ENCODE results near the gene NELL2. TPM values are rescaled to one million over a fixed set of nuclear protein-coding genes. Genes with fewer than 3 reads are reported as not detected.

NELL2 gene
- total RNA-seq, 1 donor from 2014 or later: 16.9 TPM

DNA sequence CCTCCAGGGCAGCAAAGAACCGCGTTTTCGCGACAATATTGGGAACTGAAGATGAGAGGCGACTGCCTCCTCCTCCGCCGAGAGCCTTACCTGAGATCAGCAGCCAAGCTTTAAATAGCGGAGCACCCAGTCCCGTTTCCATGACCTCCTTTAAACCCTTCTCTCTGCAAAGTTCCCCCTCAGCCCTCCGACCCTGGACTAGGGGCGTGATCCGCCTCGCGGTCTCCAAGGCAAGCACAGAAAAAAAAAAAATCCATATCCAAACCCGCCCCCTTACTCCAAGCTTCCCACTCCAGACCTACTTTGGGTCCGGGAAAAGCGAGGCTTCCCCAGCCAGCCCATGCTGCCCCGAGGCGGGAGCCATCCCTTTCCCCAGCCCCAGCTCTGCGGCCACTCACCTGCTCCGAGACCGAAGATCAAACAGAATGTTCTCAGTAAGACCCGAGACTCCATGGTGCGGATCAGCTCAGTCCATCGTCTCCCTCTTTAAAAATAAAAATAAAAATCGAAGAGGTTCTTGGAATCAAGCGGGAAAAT lies 630 bp downstream of the NELL2 start:
- Histone ChIP-seq H3K27me3 (no peaks in the 10 kb centered on the region), H3K36me3 (no peaks in the 10 kb centered on the region), H3K4me3 (peak overlapping the region; percentile 49 to 54), H3K4me1 (peaks cover 22% of the 10 kb centered on the region), H3K27ac (no peak overlapping the region), H3K9me3 (no peaks in the 10 kb centered on the region)
- no peak for TF ChIP-seq CTCF (IDR thresholded peaks at IDR 0.05)
- TF ChIP-seq POLR2AphosphoS5 (IDR thresholded peaks at IDR 0.05; ENCODE audit: insufficient read depth in 1 of 2, low read depth in 1 of 2): no peak
- TF ChIP-seq POLR2A (IDR thresholded peaks at IDR 0.05): no peak
- no peak for DNase-seq (ENCODE audit: extremely low spot score in 2 of 2)
- intact Hi-C loops (cut with DNase I): no loop called here

- Histone ChIP-seq H3K4me1 (peaks cover 22% of the 10 kb centered on the region), H3K27me3 (no peaks in the 10 kb centered on the region), H3K27ac (no peak overlapping the region), H3K4me3 (peak overlapping the region; percentile 49 to 54), H3K36me3 (no peaks in the 10 kb centered on the region), H3K9me3 (no peaks in the 10 kb centered on the region)
- intact Hi-C loops (cut with DNase I): no loop called here
- TF ChIP-seq POLR2A (IDR thresholded peaks at IDR 0.05) (no peak), CTCF (IDR thresholded peaks at IDR 0.05) (no peak), POLR2AphosphoS5 (IDR thresholded peaks at IDR 0.05; ENCODE audit: insufficient read depth in 1 of 2, low read depth in 1 of 2) (no peak)
- no peak for DNase-seq (ENCODE audit: extremely low spot score in 2 of 2)
Observed at GRCh38 chr12:44874981-44875416, 1.1 kb downstream of the NELL2 start.

GRCh38 chr12:44873898-44874297 lies 2.2 kb downstream of the NELL2 start:
- Histone ChIP-seq H3K9me3 (no peaks in the 10 kb centered on the region), H3K36me3 (no peaks in the 10 kb centered on the region), H3K27me3 (no peaks in the 10 kb centered on the region), H3K4me3 (no peak overlapping the region), H3K27ac (no peak overlapping the region), H3K4me1 (peaks cover 22% of the 10 kb centered on the region)
- no peak for DNase-seq (ENCODE audit: extremely low spot score in 2 of 2)
- intact Hi-C loops (cut with DNase I): no loop called here
- no peak for TF ChIP-seq POLR2A (IDR thresholded peaks at IDR 0.05)
- no peak for TF ChIP-seq CTCF (IDR thresholded peaks at IDR 0.05)
- TF ChIP-seq POLR2AphosphoS5 (IDR thresholded peaks at IDR 0.05; ENCODE audit: insufficient read depth in 1 of 2, low read depth in 1 of 2): no peak

GRCh38 chr12:44869503-44869902 lies 6.6 kb downstream of the NELL2 start:
- Histone ChIP-seq H3K36me3 (no peaks in the 10 kb centered on the region), H3K27me3 (no peaks in the 10 kb centered on the region), H3K9me3 (no peaks in the 10 kb centered on the region), H3K4me3 (no peak overlapping the region), H3K27ac (no peak overlapping the region), H3K4me1 (no peaks in the 10 kb centered on the region)
- TF ChIP-seq POLR2A (IDR thresholded peaks at IDR 0.05) (no peak), POLR2AphosphoS5 (IDR thresholded peaks at IDR 0.05; ENCODE audit: insufficient read depth in 1 of 2, low read depth in 1 of 2) (no peak), CTCF (IDR thresholded peaks at IDR 0.05) (no peak)
- intact Hi-C loops (cut with DNase I): no loop called here
- DNase-seq (ENCODE audit: extremely low spot score in 2 of 2): no peak

DNA sequence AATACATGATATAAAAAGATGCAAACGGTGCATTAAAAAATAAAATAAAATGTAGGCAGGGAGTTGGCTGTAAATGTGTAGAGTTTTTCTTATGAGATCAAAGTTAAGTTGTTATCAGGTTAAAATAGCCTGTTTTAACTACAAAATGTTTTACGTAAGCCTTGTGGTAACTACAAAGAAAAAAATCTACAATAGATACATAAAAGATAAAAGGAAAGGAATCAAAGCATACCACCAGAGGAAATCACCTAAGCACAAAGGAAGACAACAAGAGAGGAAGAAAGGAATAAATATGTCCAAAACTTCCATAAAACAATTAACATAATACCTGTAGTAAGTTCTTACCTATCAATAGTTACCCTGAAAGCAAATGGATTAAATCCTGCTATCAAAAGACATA lies 12.2 kb downstream of the NELL2 start:
- H3K27ac ChIP-seq: no peak overlapping the region
- H3K4me3 ChIP-seq: no peak overlapping the region
- H3K27me3 ChIP-seq: no peaks in the 10 kb centered on the region
- no peaks in the 10 kb centered on the region for H3K9me3 ChIP-seq
- no peaks in the 10 kb centered on the region for H3K36me3 ChIP-seq
- intact Hi-C loops (cut with DNase I): no loop called here
- TF ChIP-seq POLR2AphosphoS5 (IDR thresholded peaks at IDR 0.05; ENCODE audit: insufficient read depth in 1 of 2, low read depth in 1 of 2): no peak
- no peak for TF ChIP-seq CTCF (IDR thresholded peaks at IDR 0.05)
- no peak for TF ChIP-seq POLR2A (IDR thresholded peaks at IDR 0.05)
- DNase-seq (ENCODE audit: extremely low spot score in 2 of 2): no peak
- no peaks in the 10 kb centered on the region for H3K4me1 ChIP-seq

All from vagina (tissue), 2 donors.